ENCODE data around the gene PRKAA2.

The PRKAA2 gene

DNA sequence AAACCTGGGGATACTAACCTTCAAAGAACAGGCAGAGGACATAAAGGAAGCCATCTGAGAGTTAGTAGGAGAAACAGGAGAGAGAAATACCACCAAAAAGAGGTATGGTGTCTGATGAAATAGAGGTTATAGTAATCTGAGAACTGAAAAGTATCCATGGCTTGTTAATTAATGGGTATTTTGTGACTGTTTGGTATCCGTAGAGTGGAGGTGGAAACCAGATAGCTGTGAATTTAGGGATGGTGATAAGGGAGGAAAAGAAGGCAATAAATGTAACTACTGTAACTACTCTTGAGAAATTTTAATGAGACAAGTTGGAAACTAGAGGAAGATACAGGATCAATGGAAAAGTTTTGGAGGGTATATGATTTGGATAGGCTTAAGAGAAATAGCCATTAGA is 27.5 kb downstream of the PRKAA2 start:
- no peak for TF ChIP-seq FOXP2 (optimal IDR thresholded peaks at IDR 0.05; ENCODE audit: borderline replicate concordance, extremely low read depth, extremely low read length, insufficient read depth)
- no peak for TF ChIP-seq REST (IDR thresholded peaks at IDR 0.05; ENCODE audit: insufficient read depth in 1 of 2, low read depth in 2 of 2, low read length in 2 of 2)
- no peak for TF ChIP-seq TAF1 (IDR thresholded peaks at IDR 0.05; ENCODE audit: borderline replicate concordance, insufficient read depth, low read length)
- TF ChIP-seq POLR2AphosphoS5 (IDR thresholded peaks at IDR 0.05; ENCODE audit: low read depth, low read length) = no peak
- no peak for TF ChIP-seq SIN3A (IDR thresholded peaks at IDR 0.05; ENCODE audit: borderline replicate concordance, insufficient read depth, low read length)

DNA sequence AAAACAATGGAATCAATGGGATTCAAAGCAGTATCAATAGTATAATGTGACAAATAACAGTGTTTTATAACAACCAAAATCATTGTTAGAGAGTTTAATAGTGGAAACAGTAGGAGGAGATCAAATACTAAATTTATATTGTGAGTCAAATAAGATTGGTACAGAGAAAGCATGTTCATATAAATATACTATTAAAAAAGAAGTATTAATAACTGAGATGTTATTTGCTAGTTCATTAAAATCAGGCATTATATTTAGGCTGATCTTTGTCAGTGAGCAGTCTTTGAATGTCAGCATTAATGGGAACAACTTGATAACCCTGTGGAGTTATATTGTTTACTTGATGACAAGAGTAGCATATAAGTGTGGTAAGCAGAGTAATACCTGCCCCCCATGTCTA is 30.6 kb downstream of the PRKAA2 start:
- TF ChIP-seq FOXP2 (optimal IDR thresholded peaks at IDR 0.05; ENCODE audit: borderline replicate concordance, extremely low read depth, extremely low read length, insufficient read depth) (no peak), TAF1 (IDR thresholded peaks at IDR 0.05; ENCODE audit: borderline replicate concordance, insufficient read depth, low read length) (no peak), SIN3A (IDR thresholded peaks at IDR 0.05; ENCODE audit: borderline replicate concordance, insufficient read depth, low read length) (no peak), POLR2AphosphoS5 (IDR thresholded peaks at IDR 0.05; ENCODE audit: low read depth, low read length) (no peak), REST (IDR thresholded peaks at IDR 0.05; ENCODE audit: insufficient read depth in 1 of 2, low read depth in 2 of 2, low read length in 2 of 2) (no peak)

- TF ChIP-seq SIN3A (IDR thresholded peaks at IDR 0.05; ENCODE audit: borderline replicate concordance, insufficient read depth, low read length) (no peak), FOXP2 (optimal IDR thresholded peaks at IDR 0.05; ENCODE audit: borderline replicate concordance, extremely low read depth, extremely low read length, insufficient read depth) (no peak), POLR2AphosphoS5 (IDR thresholded peaks at IDR 0.05; ENCODE audit: low read depth, low read length) (no peak), TAF1 (IDR thresholded peaks at IDR 0.05; ENCODE audit: borderline replicate concordance, insufficient read depth, low read length) (no peak), REST (IDR thresholded peaks at IDR 0.05; ENCODE audit: insufficient read depth in 1 of 2, low read depth in 2 of 2, low read length in 2 of 2) (no peak)
Measured at GRCh38 chr1:56676571-56677035, 31.5 kb downstream of the PRKAA2 start.

DNA sequence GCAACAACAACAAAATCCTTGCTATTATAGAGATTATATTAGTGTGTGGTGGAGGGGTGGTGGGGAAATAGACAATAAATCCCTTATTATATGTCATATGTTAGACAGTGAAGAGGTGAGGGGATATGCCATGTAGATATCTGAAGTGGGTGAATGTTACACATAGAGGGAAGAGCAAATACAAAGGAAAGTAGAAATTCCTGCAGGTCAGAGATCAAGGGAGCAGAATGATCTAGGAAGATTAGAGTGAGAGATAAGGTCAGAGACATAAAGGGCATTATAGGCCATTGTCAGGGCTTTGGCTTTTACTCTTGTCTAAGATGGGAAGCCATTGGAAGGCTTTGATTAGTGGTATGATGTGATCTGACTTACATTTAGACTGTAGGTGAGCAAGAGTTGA is 38.5 kb downstream of the PRKAA2 start:
- TF ChIP-seq TAF1 (IDR thresholded peaks at IDR 0.05; ENCODE audit: borderline replicate concordance, insufficient read depth, low read length) (no peak), POLR2AphosphoS5 (IDR thresholded peaks at IDR 0.05; ENCODE audit: low read depth, low read length) (no peak), SIN3A (IDR thresholded peaks at IDR 0.05; ENCODE audit: borderline replicate concordance, insufficient read depth, low read length) (no peak), FOXP2 (optimal IDR thresholded peaks at IDR 0.05; ENCODE audit: borderline replicate concordance, extremely low read depth, extremely low read length, insufficient read depth) (no peak), REST (IDR thresholded peaks at IDR 0.05; ENCODE audit: insufficient read depth in 1 of 2, low read depth in 2 of 2, low read length in 2 of 2) (no peak)

- TF ChIP-seq TAF1 (IDR thresholded peaks at IDR 0.05; ENCODE audit: borderline replicate concordance, insufficient read depth, low read length) = no peak
- TF ChIP-seq FOXP2 (optimal IDR thresholded peaks at IDR 0.05; ENCODE audit: borderline replicate concordance, extremely low read depth, extremely low read length, insufficient read depth) = no peak
- no peak for TF ChIP-seq POLR2AphosphoS5 (IDR thresholded peaks at IDR 0.05; ENCODE audit: low read depth, low read length)
- TF ChIP-seq SIN3A (IDR thresholded peaks at IDR 0.05; ENCODE audit: borderline replicate concordance, insufficient read depth, low read length) = no peak
- TF ChIP-seq REST (IDR thresholded peaks at IDR 0.05; ENCODE audit: insufficient read depth in 1 of 2, low read depth in 2 of 2, low read length in 2 of 2) = no peak
Measured at GRCh38 chr1:56686169-56686568, 41.1 kb downstream of the PRKAA2 start.

Data from PFSK-1 (cell line).